Calu3 (cell line): ENCODE data around the gene MXRA5. TPM values are rescaled to one million over a fixed set of nuclear protein-coding genes. Genes with fewer than 3 reads are reported as not detected.

ENCODE experiments used
- Bru-seq: library from RNA; stranded (reverse); fragments of 400-500 nt; gene quantifications from one replicate; lab custom pipeline; 2021; lab: Mats Ljungman, UMichigan
- BruChase-seq, 2 experiments: library from RNA; stranded (reverse); fragments of 400-500 nt; gene quantifications; one replicate each; lab custom pipeline; 2021; lab: Mats Ljungman, UMichigan
- BruUV-seq: library from RNA; stranded (reverse); fragments of 400-500 nt; replicated peaks from 2 replicates; lab custom pipeline; 2021; lab: Mats Ljungman, UMichigan
- CTCF ChIA-PET: fragments of 300-600 bp; sonication (Branson Sonifier 250); formaldehyde crosslinking; loops from one replicate; lab custom pipeline; 2022; ENCODE audit warnings: antibody characterized with exemption; lab: Charles Lee
- DNase-seq: peaks from one replicate; pipeline ENCODE4 v3.0.0; 2022
- H3K27ac Mint-ChIP-seq: one replicate; pipeline ENCODE4 v1.8.0; 2022; ENCODE audit warnings: mixed read lengths; ENCODE audit not compliant: unreplicated experiment
- H3K27me3 Mint-ChIP-seq: one replicate; pipeline ENCODE4 v1.8.0; 2022; ENCODE audit warnings: mixed read lengths; ENCODE audit not compliant: unreplicated experiment
- H3K36me3 Mint-ChIP-seq: one replicate; pipeline ENCODE4 v1.8.0; 2022; ENCODE audit warnings: mild to moderate bottlenecking, moderate library complexity, mixed read lengths; ENCODE audit not compliant: insufficient read depth, unreplicated experiment
- H3K4me1 Mint-ChIP-seq: one replicate; pipeline ENCODE4 v1.8.0; 2022; ENCODE audit warnings: mild to moderate bottlenecking, low read depth, mixed read lengths; ENCODE audit not compliant: unreplicated experiment
- H3K4me3 Mint-ChIP-seq: one replicate; pipeline ENCODE4 v1.8.0; 2022; ENCODE audit warnings: mild to moderate bottlenecking, low read depth, moderate library complexity, mixed read lengths; ENCODE audit not compliant: unreplicated experiment
- H3K9me3 Mint-ChIP-seq: one replicate; pipeline ENCODE4 v1.8.0; 2022; ENCODE audit warnings: low read depth, mixed read lengths; ENCODE audit not compliant: unreplicated experiment
- intact Hi-C: fragments of 100-400 bp; cut with micrococcal nuclease; formaldehyde crosslinking; loops from one replicate; pipeline ENCODE4 v1.10.0; 2022; ENCODE audit not compliant: unreplicated experiment
- long read RNA-seq: library from polyadenylated mRNA; stranded (forward); transcript quantifications from one replicate; pipeline ENCODE4 v2.0.0, GENCODE V29; 2022
- total RNA-seq: library from RNA; stranded (reverse); gene quantifications from 2 replicates; pipeline ENCODE4 v1.2.3, GENCODE V29; 2022
- TF ChIP-seq, protein P1 (sequence below): fragments of 200-600 bp; IDR thresholded peaks from one replicate; pipeline ENCODE4 v1.8.0; 2022; ENCODE audit warnings: antibody characterized with exemption; ENCODE audit not compliant: unreplicated experiment

MXRA5 gene
- total RNA-seq (1.9 and 2.6 TPM in 2 replicates), Bru-seq, nascent RNA (percentile 26 among the genes with signal in this experiment), BruChase-seq, experiment 1, labeled RNA remaining after a 6-hour chase (percentile 41 among the genes with signal in this experiment), BruChase-seq, experiment 2, labeled RNA remaining after a 2-hour chase (percentile 26 among the genes with signal in this experiment)
- long read RNA-seq, partial matches to known transcripts, result 1 of 2 reads
- long read RNA-seq, other reads (novel, unspliced or antisense), result 1 of 2 reads

GRCh38 chrX:3346501-3347259 is at the start of gene MXRA5:
Gene MXRA5 (minus strand): TSS chrX:3346652. CDS start chrX:3343833, 2,819 bp downstream.
- Mint-ChIP-seq H3K4me1 (no peaks in the 10 kb centered on the region), H3K27ac (no peak within 1 kb of the TSS), H3K36me3 (peaks cover 7% of the 10 kb centered on the region), H3K9me3 (peaks cover 6% of the 10 kb centered on the region), H3K4me3 (peak within 1 kb of the TSS; percentile 63), H3K27me3 (peaks cover 91% of the 10 kb centered on the region)
- CTCF ChIA-PET, result no interaction called here
- no TSS peak for BruUV-seq
- TF ChIP-seq, protein P1, sequence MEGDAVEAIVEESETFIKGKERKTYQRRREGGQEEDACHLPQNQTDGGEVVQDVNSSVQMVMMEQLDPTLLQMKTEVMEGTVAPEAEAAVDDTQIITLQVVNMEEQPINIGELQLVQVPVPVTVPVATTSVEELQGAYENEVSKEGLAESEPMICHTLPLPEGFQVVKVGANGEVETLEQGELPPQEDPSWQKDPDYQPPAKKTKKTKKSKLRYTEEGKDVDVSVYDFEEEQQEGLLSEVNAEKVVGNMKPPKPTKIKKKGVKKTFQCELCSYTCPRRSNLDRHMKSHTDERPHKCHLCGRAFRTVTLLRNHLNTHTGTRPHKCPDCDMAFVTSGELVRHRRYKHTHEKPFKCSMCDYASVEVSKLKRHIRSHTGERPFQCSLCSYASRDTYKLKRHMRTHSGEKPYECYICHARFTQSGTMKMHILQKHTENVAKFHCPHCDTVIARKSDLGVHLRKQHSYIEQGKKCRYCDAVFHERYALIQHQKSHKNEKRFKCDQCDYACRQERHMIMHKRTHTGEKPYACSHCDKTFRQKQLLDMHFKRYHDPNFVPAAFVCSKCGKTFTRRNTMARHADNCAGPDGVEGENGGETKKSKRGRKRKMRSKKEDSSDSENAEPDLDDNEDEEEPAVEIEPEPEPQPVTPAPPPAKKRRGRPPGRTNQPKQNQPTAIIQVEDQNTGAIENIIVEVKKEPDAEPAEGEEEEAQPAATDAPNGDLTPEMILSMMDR, result no peak
- peak; percentile 11 for DNase-seq
- intact Hi-C loops, result no loop called here

DNA sequence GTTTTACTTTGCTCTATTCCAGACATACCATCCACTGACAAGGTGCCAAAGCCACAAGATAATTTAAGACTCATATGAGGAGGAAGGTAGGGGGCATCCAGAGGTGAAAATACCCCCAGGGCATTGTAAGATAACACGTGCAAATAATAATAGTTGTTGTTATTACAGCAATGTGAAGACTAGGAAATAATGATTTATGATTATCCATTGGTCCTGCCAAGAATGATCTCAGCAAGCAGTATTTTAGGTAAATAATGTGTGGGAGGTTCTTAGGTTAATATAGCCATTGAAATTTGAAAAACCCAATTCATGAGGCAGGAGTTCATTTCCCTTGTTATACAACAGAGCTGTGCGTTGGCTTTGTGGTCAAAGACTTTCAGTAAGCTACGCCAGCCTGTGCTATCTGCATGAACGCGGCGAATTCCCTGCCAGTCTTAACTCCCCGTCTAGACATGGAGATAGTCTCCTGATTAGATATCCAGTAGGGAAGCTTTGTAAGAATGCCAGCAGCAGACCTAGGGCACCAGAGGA is 47.2 kb upstream of the MXRA5 start:
- H3K27ac Mint-ChIP-seq, result no peak overlapping the region
- CTCF ChIA-PET, result interaction anchor here (0.7 kb wide), 1 partner anchor 143 kb away, joined by 3 read pairs; no protein-coding TSS in a partner anchor

DNA sequence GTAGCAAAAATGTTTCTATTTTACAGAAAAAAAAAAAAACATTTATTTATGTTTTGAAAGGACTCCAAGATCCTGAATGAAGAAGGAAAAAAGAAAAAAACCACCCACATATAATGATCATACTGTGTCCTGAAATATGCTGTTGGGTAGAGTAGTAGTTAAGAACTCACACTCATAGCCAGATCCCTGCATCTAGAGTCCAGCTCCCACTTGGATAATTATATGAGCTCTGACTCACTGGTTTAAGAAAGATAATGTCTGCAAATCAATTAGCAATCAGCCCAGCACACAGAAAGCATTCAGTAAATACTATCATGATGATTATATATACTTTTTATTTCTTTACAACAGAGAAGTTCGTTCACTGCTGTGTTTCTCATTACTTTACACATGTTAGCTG is 46.7 kb upstream of the MXRA5 start:
- intact Hi-C loops, result no loop called here
- no peak overlapping the region for H3K27ac Mint-ChIP-seq
- BruUV-seq, result no TSS peak
- DNase-seq, result no peak
- TF ChIP-seq, protein P1, result no peak
- no peaks in the 10 kb centered on the region for H3K36me3 Mint-ChIP-seq
- CTCF ChIA-PET, result interaction anchor here (0.7 kb wide), 1 partner anchor 142 kb away, joined by 3 read pairs; no protein-coding TSS in a partner anchor
- no peaks in the 10 kb centered on the region for H3K9me3 Mint-ChIP-seq
- no peaks in the 10 kb centered on the region for H3K4me1 Mint-ChIP-seq
- peaks cover 11% of the 10 kb centered on the region for H3K27me3 Mint-ChIP-seq
- H3K4me3 Mint-ChIP-seq, result no peak overlapping the region

More for the DNA sequence above, 47.2 kb upstream of the MXRA5 start:
- Mint-ChIP-seq H3K9me3 (no peaks in the 10 kb centered on the region), H3K4me3 (no peak overlapping the region), H3K4me1 (no peaks in the 10 kb centered on the region), H3K27me3 (peaks cover 11% of the 10 kb centered on the region), H3K36me3 (no peaks in the 10 kb centered on the region)
- TF ChIP-seq, protein P1, result no peak
- no TSS peak for BruUV-seq
- intact Hi-C loops, result no loop called here
- DNase-seq, result no peak

DNA sequence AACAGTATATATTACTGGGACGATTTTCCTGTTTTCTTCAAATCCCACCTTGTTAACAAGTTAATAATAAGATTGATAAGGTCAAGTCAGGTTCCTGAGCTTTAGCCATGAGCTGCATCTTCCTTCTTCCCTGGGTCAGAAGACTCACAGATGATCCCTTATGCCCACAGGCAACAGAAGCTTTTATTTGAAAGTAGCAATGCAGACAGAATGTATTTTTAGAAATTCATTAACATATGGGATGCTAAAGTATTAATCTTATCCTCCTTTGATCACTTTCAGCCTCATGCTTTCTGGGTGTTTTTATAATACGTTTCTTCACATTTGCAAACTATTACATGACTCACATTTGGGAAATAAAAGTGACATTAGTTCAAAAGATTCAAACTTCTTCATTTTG is 42.0 kb upstream of the MXRA5 start:
- Mint-ChIP-seq H3K4me1 (no peaks in the 10 kb centered on the region), H3K27me3 (peaks cover 11% of the 10 kb centered on the region), H3K4me3 (no peak overlapping the region), H3K27ac (no peak overlapping the region), H3K9me3 (no peaks in the 10 kb centered on the region), H3K36me3 (no peaks in the 10 kb centered on the region)
- TF ChIP-seq, protein P1, result no peak
- BruUV-seq, result no TSS peak
- DNase-seq, result no peak
- CTCF ChIA-PET, result no interaction called here
- intact Hi-C loops, result no loop called here
